ENCODE results near the gene PTDSS2.

Gene PTDSS2

DNA sequence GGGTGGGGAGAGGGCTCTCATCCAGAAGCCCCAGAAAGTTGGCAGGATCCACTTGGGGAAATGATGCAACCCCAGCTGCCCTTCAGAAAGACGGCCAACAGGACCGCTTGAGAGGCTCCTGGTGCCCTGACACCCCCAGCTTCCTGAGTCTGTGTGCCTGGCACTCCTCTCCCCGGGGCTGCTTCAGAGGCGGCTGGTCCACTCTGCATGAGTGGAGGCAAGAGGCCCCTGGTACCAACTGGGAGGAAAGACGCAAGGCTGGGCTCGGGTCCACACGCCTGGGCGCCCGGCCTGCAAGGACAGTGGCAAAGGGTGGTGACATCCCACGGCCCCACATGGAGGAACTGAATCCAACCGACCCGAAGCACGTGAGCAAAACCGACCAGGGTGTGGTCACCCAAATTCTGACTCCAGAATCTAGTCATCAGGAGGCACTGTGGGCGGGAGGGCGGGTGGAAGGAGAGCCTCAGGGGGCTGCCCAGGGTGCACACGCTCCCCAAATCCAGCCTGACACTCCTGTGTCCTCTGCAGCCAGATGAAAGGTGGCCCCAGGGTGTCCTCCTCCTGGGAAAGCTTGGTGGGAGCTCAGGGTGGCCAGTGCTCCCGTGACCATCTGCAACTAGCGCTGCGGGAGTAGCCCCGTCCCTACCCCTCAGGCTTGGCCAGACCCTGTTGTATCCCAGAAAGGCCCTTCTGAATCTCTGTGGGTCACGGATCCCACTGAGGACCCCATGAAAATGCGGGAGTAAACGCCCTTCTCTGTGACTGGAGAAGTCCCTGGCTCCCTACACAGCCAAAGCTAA is 53.3 kb downstream of the PTDSS2 start:
- Histone ChIP-seq H3K36me3 (ENCODE audit: insufficient read depth, low read length) (peaks cover 33% of the 10 kb centered on the region), H3K27me3 (ENCODE audit: insufficient read depth, low read length) (no peaks in the 10 kb centered on the region), H2AFZ (ENCODE audit: low read depth, low read length) (no peak overlapping the region), H3K9me3 (ENCODE audit: low read length) (no peaks in the 10 kb centered on the region), H3K4me1 (ENCODE audit: insufficient read depth, low read length) (peaks cover 10% of the 10 kb centered on the region), H3K4me3 (ENCODE audit: low read length) (no peak overlapping the region)

DNA sequence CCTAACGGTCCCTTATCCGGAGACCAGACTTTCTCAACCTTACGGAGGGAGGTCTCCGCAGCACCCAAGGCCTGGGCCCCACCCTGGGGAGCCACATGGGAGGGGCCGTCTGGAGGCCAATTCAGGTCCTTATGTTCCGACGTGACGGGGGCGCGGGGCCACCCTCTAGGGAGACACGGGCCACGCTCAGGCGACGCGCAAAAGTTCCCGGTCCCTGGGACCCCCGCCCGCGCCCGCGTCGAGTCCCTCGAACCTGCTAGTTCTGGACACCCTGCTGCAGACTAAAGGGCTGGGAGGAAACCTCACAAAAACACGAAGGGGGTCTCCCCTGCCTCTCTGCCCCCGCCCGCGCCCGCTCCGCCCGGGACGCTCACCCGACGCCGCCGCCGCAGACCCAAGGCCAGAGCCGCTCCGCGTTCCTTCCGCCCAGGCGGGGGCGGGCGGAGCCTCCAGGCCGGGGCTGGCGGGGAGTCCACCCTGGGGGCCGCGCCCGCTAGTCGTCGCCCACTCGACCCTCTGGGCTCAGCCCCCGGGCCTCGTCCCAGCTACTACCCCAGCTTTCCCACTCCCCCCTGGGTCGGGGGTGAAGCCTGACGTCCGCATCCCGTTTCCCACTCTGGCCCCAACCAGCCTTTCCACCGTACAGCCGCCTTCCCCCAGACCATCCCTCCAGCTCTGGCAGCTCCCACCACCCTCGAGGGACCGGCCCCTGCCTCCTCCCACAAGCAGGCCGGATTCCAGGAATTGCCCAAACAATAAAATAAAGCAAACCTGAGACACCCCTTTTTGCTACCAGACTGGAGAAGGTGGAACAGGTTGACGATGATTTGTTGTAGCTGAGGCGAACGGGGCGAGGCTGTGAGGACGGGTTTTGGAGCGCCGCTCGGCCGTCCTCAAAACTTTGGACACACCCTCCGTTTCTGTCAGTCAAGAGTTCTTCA is 54.2 kb downstream of the PTDSS2 start:
- H3K27me3 ChIP-seq (ENCODE audit: insufficient read depth, low read length) = no peaks in the 10 kb centered on the region
- H3K36me3 ChIP-seq (ENCODE audit: insufficient read depth, low read length) = peaks cover 28% of the 10 kb centered on the region
- no peaks in the 10 kb centered on the region for H3K9me3 ChIP-seq (ENCODE audit: low read length)
- peaks cover 10% of the 10 kb centered on the region for H3K4me1 ChIP-seq (ENCODE audit: insufficient read depth, low read length)
- no peak overlapping the region for H2AFZ ChIP-seq (ENCODE audit: low read depth, low read length)
- no peak overlapping the region for H3K4me3 ChIP-seq (ENCODE audit: low read length)

DNA sequence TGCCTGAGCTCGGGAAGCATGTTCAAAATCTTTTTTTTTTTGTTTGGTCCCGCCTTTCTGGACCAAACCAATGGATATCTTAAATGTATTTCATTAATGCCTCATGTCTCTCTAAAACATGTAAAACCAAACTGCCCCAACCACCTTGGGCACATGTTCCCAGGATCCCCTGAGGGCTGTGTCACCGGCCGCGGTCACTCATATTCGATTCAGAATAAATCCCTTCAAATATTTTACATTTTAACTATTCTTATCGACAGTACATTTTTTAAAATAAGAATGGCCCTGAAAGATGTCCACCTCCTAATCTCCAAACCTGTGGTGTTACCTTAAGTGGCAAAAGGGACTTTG is 54.9 kb downstream of the PTDSS2 start:
- Histone ChIP-seq H3K4me1 (ENCODE audit: insufficient read depth, low read length) (peaks cover 10% of the 10 kb centered on the region), H3K36me3 (ENCODE audit: insufficient read depth, low read length) (peaks cover 25% of the 10 kb centered on the region), H3K27me3 (ENCODE audit: insufficient read depth, low read length) (no peaks in the 10 kb centered on the region), H3K9me3 (ENCODE audit: low read length) (no peaks in the 10 kb centered on the region), H3K4me3 (ENCODE audit: low read length) (no peak overlapping the region), H2AFZ (ENCODE audit: low read depth, low read length) (no peak overlapping the region)

DNA sequence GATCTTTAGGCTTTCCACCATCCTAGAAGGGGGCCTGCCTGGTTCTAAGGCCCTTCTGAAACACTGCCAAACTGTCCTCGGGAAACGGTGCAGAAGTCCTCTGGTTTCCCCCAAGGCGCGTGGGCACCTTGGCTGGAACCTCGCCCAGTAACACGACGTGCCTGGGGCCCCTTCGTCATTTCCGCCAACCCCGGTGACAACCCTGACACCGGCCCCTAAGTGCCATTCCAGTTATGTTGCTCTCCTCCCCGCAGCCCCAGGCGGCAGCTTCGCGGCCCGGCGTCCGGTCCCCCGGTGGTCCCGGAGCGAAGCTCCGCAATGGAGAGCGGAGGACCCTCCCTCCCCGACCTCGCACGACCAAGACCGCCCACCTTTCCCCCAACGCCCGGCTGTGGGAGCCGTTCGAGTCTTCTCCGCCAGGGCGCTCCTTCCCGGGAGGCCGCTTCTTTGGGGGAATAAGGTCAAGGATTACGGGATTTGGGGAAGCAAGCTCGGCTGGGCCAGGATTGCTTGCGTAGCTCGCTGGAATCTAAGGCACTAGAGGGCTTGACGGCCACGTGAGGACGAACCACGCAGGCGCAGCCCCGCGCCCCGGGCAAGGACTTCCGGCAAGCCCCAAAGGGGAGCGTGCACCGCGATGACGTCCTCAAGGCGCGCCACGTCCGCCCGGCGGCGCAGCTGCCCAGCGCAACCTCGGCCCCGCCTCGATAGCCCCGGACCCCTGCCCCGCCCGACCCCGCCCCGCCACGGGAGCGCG is 56.3 kb downstream of the PTDSS2 start:
- peaks cover 10% of the 10 kb centered on the region for H3K4me1 ChIP-seq (ENCODE audit: insufficient read depth, low read length)
- H2AFZ ChIP-seq (ENCODE audit: low read depth, low read length) = peak overlapping the region; percentile 66
- H3K9me3 ChIP-seq (ENCODE audit: low read length) = no peaks in the 10 kb centered on the region
- peaks cover 14% of the 10 kb centered on the region for H3K36me3 ChIP-seq (ENCODE audit: insufficient read depth, low read length)
- H3K27me3 ChIP-seq (ENCODE audit: insufficient read depth, low read length) = no peaks in the 10 kb centered on the region
- H3K4me3 ChIP-seq (ENCODE audit: low read length) = peak overlapping the region; percentile 92

DNA sequence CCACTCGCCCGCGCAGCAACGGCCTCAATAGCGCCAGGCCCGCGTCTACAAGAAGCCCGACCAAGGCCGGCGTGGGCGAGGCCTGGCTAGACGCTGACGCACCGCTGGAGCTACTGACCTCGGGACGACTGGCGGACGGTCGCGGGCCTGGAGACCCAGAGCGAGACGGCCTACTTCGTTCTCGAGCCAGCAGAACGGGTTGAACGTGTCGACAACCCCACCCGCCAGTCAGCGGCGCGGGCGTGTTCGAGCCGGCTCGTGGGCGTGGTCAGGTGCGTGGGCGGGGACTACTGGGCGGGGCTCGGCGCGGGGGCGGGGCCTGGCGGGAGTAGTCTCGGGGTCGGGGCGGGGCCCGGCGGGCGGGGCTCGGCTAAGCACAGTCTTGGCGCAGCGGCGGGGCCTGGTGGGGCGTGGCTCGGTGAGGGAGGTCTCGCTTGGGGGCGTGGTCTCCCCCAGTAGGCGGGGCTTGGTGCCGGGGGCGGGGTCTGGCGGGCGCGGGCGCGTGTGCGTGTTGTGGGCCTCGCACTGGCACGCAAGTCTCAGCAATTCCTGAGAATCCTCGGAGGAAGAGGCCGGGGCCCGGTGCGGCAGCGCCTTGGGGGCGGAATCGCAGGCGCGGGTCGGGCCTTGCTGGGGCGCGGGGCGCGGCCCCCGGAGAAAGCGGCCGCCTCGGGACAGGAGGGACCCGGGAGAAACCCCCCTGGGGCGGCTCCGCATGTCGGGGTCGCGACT is 57.1 kb downstream of the PTDSS2 start, which contains the start of gene RNH1:
Gene RNH1 (minus strand): TSS at position 248 of the 732 bp plus-strand sequence. CDS start 5,080 bp downstream, outside the sequence.
- H3K9me3 ChIP-seq (ENCODE audit: low read length) = no peaks in the 10 kb centered on the region
- peaks cover 10% of the 10 kb centered on the region for H3K4me1 ChIP-seq (ENCODE audit: insufficient read depth, low read length)

DNA sequence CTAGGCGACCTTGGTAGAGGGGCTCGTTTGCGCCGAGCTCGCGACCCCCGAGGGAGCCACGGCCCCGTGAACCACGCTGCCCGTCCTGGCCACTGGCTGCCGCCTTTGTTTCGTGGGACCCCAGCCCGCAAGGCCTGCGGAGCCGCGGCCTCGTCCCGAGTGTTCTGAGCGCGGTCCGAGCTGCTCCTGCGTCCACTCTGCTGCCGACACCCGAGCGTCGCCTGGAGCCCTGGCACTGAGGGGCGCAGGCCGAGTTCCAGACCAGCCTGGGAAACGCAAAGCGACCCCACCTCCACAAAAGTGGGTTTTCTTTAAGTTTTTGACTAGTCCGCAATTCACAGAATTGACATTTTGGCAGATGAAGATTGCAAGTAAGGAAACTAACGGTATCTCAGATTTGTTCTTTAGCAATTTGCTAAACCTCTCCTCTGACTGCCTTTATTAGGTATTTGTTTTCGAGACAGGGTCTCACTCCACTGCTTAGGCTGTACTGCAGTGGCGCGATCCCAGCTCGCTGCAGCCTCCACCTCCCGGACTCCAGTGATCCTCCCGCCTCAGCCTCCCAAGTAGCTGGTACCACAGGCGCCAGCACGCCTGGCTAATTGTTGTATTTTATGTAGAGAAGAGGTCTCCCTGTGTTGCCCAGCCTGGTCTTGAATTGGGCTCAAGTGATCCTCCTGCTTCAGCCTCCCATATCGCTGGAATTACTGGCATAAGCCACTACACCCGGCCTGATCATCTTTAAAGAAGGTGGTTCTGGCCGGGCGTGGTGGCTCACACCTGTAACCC is 57.8 kb downstream of the PTDSS2 start:
- Histone ChIP-seq H3K9me3 (ENCODE audit: low read length) (no peaks in the 10 kb centered on the region), H3K36me3 (ENCODE audit: insufficient read depth, low read length) (peaks cover 10% of the 10 kb centered on the region), H3K4me1 (ENCODE audit: insufficient read depth, low read length) (peaks cover 10% of the 10 kb centered on the region), H3K27me3 (ENCODE audit: insufficient read depth, low read length) (no peaks in the 10 kb centered on the region), H2AFZ (ENCODE audit: low read depth, low read length) (peak overlapping the region; percentile 87), H3K4me3 (ENCODE audit: low read length) (peak overlapping the region; percentile 92)

More for the DNA sequence above, 57.1 kb downstream of the PTDSS2 start, which contains the start of gene RNH1:
- H3K36me3 ChIP-seq (ENCODE audit: insufficient read depth, low read length) = peaks cover 10% of the 10 kb centered on the region
- no peaks in the 10 kb centered on the region for H3K27me3 ChIP-seq (ENCODE audit: insufficient read depth, low read length)
- H2AFZ ChIP-seq (ENCODE audit: low read depth, low read length) = peak within 1 kb of the TSS; percentile 87
- H3K4me3 ChIP-seq (ENCODE audit: low read length) = peak within 1 kb of the TSS; percentile 92

DNA sequence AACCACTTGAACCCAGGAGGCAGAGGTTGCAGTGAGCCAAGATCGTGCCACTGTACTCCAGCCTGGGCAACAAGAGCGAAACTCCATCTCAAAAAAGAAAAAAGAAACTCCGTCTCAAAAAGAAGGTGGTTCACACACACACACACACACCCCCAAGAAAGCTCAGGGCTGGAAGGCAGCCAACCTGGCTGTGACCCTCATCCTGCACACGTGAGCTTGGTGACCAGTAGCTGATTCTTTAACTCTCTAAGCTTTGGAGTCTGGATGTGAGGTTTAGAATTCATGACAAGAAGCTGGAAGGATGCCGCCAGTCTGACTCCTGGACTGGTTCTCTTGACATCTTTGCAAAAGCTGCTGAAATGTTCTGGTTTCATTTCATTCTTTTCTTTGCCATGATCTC is 58.9 kb downstream of the PTDSS2 start:
- Histone ChIP-seq H3K36me3 (ENCODE audit: insufficient read depth, low read length) (peaks cover 10% of the 10 kb centered on the region), H2AFZ (ENCODE audit: low read depth, low read length) (no peak overlapping the region), H3K4me1 (ENCODE audit: insufficient read depth, low read length) (peaks cover 10% of the 10 kb centered on the region), H3K4me3 (ENCODE audit: low read length) (no peak overlapping the region), H3K27me3 (ENCODE audit: insufficient read depth, low read length) (no peaks in the 10 kb centered on the region), H3K9me3 (ENCODE audit: low read length) (no peaks in the 10 kb centered on the region)

DNA sequence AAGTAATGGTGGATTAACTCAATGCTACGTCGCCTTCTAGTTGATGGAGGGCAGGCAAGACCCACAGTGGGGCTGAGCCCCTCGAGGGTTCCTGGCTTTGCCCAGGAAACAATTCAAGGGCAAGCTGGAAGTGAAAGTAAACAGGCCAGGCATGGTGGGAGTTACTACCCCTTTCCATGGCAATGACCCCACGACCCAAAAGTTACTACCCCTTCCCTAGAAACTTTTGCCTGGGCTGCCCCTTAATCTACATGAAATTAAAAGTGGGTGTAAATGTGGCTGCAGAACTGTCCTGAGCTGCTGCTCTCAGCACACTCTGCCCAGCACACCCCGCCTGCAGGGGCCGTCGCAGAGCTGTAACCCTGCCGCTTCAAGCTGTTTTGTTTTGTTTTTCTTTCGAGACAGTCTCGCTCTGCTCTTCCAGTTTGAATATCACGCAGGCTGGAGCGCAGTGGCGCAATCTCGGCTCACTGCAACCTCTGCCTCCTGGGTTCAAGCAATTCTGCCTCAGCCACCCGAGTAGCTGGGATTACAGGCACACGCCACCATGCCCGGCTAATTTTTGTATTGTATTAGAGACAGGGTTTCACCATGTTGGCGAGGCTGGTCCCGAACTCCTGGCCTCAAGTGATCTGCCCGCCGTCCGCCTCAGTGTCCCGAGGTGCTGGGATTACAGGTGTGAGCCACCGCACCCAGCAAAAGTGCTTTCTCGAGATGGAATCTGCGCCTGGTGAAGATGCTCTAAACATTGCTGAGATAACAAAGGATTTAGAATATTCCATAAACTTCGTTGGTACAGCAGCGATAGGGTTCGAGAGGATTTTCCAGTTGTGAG is 62.9 kb downstream of the PTDSS2 start:
- no peaks in the 10 kb centered on the region for H3K27me3 ChIP-seq (ENCODE audit: insufficient read depth, low read length)
- H2AFZ ChIP-seq (ENCODE audit: low read depth, low read length) = no peak overlapping the region
- no peaks in the 10 kb centered on the region for H3K4me1 ChIP-seq (ENCODE audit: insufficient read depth, low read length)
- peaks cover 5% of the 10 kb centered on the region for H3K9me3 ChIP-seq (ENCODE audit: low read length)
- no peak overlapping the region for H3K4me3 ChIP-seq (ENCODE audit: low read length)
- peaks cover 19% of the 10 kb centered on the region for H3K36me3 ChIP-seq (ENCODE audit: insufficient read depth, low read length)

DNA sequence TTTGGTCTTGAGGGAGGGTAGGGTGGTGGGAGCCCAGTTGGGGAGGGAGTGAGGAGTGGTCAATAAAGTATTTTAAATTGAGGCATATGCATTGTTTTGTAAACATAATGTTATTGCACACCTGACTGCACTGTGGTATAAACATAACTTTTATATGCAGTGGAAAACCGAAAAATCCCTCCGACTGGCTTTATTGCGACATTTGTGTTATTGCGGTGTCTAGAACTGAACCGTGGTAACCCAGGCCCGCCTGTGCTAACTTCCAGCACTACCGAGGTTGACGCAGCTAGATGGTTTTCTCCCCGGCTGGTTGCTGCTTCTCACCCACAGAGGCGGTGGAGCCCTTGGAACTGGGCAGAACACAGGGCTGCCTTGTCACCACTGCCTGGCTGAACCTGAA is 64.5 kb downstream of the PTDSS2 start:
- Histone ChIP-seq H3K4me1 (ENCODE audit: insufficient read depth, low read length) (no peaks in the 10 kb centered on the region), H3K9me3 (ENCODE audit: low read length) (peaks cover 5% of the 10 kb centered on the region), H2AFZ (ENCODE audit: low read depth, low read length) (no peak overlapping the region), H3K27me3 (ENCODE audit: insufficient read depth, low read length) (no peaks in the 10 kb centered on the region), H3K36me3 (ENCODE audit: insufficient read depth, low read length) (peaks cover 14% of the 10 kb centered on the region), H3K4me3 (ENCODE audit: low read length) (no peak overlapping the region)

DNA sequence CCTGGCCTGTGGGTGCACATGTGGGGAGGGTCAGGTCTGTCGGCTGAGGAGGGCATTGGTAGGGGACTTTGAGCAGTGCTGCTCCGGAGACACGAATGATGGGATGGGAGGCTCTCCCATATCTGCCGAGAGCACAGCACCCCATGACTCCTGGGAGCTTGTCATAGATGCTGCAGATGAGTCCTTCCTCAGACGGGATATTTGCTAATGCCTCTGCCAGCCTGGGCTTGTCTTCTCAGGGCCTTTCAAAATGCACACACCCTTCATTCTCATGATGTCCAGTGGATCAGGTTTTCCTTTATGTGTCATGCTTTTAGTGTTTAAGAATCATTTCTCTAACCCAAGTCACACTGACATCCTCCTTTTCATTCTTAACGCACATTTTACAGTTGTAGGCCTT is 65.1 kb downstream of the PTDSS2 start:
- Histone ChIP-seq H3K9me3 (ENCODE audit: low read length) (peaks cover 5% of the 10 kb centered on the region), H3K4me1 (ENCODE audit: insufficient read depth, low read length) (no peaks in the 10 kb centered on the region)

DNA sequence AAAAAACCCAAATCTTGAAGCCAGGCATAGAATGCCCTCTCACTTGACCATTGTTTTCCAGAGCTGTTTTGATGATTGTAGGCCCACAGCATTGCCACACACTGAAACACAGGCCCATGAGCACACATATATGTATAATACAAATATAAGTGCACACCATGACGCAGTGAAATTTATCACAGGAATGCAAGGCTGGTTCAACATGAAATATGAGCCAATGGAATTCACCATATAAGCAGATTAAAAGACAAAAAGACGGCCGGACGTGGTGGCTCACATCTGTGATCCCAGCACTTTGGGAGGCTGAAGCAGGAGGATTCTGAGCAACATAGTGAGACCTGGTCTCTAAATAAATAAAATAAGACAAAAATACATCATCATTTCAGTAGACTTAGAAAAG is 66.3 kb downstream of the PTDSS2 start:
- peaks cover 9% of the 10 kb centered on the region for H3K36me3 ChIP-seq (ENCODE audit: insufficient read depth, low read length)
- H2AFZ ChIP-seq (ENCODE audit: low read depth, low read length) = no peak overlapping the region
- H3K4me1 ChIP-seq (ENCODE audit: insufficient read depth, low read length) = no peaks in the 10 kb centered on the region
- no peak overlapping the region for H3K4me3 ChIP-seq (ENCODE audit: low read length)
- peaks cover 5% of the 10 kb centered on the region for H3K9me3 ChIP-seq (ENCODE audit: low read length)
- H3K27me3 ChIP-seq (ENCODE audit: insufficient read depth, low read length) = no peaks in the 10 kb centered on the region

More for the DNA sequence above, 65.1 kb downstream of the PTDSS2 start:
- H3K36me3 ChIP-seq (ENCODE audit: insufficient read depth, low read length) = peaks cover 9% of the 10 kb centered on the region
- H3K4me3 ChIP-seq (ENCODE audit: low read length) = no peak overlapping the region
- H3K27me3 ChIP-seq (ENCODE audit: insufficient read depth, low read length) = no peaks in the 10 kb centered on the region
- H2AFZ ChIP-seq (ENCODE audit: low read depth, low read length) = no peak overlapping the region

Measured in neuron (in vitro differentiated cells).